ENCODE data around the gene EHD1.
"Not testable (repeated sequence)": the region's sequence is repeated elsewhere in the genome, so short reads cannot be mapped to it uniquely, and the experiment has no call there.

EHD1 gene

DNA sequence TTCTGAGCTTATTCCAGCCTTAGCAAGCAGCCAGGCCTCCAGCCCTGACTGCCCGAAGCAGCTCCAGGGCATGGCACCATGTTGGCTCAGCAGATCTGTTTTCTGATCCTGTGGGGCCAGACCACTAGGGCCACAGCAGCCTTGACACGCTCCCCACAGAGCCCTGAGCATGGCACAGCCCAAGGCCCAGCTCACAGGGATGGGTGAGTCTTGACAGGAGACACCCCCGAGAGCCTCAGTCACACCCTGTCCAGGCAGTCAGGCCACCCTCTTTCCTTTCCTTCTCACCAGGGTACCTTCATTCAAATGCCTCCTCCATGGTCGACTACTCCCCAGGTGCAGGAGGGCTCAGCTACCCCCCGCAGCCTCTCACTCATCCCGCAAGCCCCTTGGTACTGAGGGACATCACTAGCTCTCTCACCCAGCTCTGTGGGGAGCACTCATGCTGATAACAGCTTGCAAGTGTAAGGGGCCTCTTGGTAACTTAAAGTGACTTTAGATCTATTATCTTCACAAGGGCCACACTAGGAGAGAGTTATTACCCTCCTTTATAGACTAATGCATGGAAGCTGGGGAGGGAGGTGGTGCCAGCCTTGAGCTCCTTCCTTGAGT is 30.1 kb downstream of the EHD1 start:
- TF ChIP-seq, protein P1, sequence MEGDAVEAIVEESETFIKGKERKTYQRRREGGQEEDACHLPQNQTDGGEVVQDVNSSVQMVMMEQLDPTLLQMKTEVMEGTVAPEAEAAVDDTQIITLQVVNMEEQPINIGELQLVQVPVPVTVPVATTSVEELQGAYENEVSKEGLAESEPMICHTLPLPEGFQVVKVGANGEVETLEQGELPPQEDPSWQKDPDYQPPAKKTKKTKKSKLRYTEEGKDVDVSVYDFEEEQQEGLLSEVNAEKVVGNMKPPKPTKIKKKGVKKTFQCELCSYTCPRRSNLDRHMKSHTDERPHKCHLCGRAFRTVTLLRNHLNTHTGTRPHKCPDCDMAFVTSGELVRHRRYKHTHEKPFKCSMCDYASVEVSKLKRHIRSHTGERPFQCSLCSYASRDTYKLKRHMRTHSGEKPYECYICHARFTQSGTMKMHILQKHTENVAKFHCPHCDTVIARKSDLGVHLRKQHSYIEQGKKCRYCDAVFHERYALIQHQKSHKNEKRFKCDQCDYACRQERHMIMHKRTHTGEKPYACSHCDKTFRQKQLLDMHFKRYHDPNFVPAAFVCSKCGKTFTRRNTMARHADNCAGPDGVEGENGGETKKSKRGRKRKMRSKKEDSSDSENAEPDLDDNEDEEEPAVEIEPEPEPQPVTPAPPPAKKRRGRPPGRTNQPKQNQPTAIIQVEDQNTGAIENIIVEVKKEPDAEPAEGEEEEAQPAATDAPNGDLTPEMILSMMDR (IDR thresholded peaks at IDR 0.05; ENCODE audit: low read depth, low read length, missing control alignments): no peak
- no peak overlapping the region for H3K4me3 ChIP-seq (replicated peaks; ENCODE audit: low read depth, low read length)
- no peak for DNase-seq (ENCODE audit: extremely low read depth, low read depth)

DNA sequence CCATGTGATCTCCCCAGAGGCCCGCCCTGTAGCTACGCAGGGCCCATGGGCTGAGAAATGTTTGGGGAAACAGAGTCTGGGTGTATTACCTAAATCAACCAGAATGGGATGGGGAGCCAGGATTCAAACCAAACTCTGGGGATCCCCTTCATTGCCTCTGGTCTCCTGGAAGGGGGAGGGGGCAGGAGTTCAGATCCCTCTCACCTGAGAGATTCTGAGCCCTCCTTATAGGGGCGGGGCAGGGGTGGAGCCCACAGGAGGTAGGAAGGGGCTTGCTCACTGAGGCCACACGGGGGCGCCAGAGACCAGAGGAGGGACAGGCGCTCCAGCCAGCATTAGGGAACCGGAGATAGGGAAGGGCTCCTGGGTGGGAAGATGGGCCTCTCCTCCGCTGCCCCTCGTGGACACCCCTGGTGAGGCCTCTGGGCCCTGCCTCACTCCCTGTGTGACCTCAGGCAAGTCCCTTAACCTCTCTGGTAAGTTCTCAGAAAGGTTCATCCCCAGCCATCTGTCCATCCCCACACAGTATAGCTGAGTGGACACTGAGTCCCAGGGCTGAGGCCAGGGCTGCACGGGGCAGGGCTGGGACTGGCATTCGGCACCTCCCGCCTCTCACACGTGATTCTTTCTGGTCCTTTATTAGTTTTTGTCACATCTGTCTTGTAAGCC is 31.3 kb downstream of the EHD1 start:
- TF ChIP-seq, protein P1 (IDR thresholded peaks at IDR 0.05; ENCODE audit: low read depth, low read length, missing control alignments): peak; percentile 90
- peak; percentile 65 for DNase-seq (ENCODE audit: extremely low read depth, low read depth)
- no peak overlapping the region for H3K4me3 ChIP-seq (replicated peaks; ENCODE audit: low read depth, low read length)

DNA sequence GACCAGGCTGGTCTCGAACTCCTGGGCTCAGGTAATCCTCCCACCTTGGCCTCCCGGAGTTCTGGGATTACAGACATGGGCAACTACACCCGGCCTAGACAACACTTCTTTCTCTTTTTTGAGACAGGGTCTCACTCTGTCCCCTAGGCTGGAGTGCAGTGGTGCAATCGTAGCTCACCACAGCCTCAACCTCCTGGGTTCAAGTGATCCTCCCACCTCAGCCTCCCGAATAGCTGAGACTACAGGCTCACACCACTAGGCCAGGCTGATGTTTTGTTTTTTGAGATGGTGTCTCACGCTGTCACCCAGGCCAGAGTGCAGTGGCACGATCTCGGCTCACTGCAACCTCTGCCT is 32.7 kb downstream of the EHD1 start:
- H3K4me3 ChIP-seq (replicated peaks; ENCODE audit: low read depth, low read length); DNase-seq (ENCODE audit: extremely low read depth, low read depth): not testable (repeated sequence)

DNA sequence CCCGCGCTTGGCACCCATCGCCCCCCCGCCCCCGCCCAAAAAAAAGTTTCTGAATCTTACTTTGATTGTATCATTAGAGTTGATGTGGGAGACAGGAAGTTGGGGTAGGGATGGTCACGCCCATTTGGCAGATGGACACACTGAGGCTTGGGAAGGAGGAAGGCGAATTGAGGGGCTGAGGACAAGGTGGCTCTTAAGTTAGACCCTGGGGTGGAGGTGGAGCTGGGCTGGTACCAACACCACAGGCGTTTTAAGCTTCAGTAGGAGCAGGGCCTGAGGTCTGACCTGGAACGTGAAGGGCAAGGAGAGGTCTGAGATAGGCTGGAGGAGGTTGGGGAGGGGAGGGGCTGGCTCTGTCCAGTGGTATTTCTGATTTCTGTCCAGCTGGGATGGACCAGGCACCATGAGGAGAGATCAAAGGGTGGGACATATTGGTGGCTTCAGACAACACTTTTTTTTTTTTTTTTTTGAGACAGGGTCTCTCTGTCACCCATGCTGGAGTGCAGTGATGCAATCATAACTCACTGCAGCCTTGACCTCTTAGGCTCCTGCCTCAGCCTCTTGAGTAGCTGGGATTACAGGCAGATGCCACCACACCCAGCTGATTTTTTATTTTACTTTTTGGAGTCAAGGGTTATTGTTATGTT is 33.2 kb downstream of the EHD1 start:
- TF ChIP-seq, protein P1 (IDR thresholded peaks at IDR 0.05; ENCODE audit: low read depth, low read length, missing control alignments): no peak
- H3K4me3 ChIP-seq (replicated peaks; ENCODE audit: low read depth, low read length): 0 out of 2 replicates have a peak overlapping the region, but pooled peaks have one; percentile 7
- DNase-seq (ENCODE audit: extremely low read depth, low read depth): no peak

DNA sequence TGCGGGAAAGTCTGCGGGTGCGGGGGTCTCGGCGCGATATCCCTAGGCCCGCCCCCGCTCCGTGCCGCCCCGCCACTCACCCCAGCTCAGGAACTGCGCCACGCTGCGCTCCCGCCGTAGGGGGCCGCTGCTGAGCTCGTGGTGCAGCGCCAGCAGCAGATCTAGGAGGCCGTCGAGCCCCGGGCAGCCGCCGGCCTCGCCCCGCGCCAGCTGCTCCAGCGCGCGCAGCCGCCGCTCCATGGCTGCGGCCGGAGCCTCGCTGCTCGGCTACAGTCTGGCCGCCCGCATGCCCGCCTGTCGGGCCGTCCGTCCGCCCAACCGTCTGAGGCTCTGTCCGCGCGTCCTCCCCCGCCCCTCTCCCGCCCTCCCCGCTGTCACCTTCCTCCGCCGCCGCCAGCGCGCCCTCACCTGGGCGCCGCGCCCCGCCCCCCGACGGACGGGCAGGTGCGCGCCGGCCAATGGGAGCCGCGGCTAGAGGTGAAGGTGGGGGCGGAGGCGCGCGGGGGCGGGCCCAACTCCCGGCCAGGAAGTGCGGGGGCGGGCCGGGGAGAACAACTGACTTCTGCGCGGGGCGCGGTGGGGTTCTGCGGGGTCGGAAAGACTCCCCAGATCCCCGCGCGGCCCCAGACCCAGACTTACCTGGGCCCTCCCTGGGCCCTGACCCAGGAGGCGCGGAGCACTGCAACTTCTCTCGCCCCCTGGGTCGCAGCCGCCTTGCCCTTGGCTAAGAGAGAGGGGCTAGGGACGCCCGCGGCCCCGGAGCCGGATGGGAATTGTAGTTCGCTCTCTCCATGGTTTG is 33.9 kb downstream of the EHD1 start, which contains the start of gene CDC42BPG:
CDC42BPG (minus strand) TSS at position 324 of the 799 bp plus-strand sequence; CDS start at position 240, 84 bp downstream.
- TF ChIP-seq, protein P1 (IDR thresholded peaks at IDR 0.05; ENCODE audit: low read depth, low read length, missing control alignments): peak; percentile 42
- H3K4me3 ChIP-seq (replicated peaks; ENCODE audit: low read depth, low read length): 0 out of 2 replicates have a peak within 1 kb of the TSS, but pooled peaks have one; percentile 7
- DNase-seq (ENCODE audit: extremely low read depth, low read depth): no peak

DNA sequence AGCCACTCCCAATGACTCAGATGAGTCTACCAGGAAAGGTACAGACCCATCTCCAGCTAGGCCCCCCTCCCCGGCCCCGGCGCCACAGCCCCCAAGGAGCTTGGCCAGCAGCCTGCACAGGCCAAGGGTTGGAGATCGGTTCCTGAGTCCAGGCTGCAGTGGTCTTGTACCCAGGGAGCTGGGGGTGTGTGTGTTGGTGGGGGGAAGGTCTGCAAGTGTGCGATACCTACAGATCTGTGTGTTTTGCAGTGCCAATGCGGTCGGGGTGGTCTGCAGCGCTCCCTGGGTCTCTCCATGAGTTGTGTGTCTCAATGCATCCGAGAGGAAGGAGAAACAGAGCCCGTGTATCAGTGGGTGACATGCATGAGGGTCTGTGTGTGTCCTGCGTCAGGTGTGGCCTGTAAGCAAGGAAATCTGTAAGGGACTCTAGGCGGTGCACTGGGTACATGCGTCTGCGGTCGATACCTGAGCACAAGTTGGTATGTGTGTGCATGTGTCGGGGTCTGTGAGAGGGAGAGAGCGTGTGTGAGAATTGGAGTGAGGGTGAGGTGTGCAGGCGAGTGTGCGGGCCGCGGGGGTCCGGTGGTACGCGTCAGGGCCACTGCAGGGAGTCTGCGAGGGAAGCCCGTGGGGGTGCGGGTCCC is 34.6 kb downstream of the EHD1 start:
- TF ChIP-seq, protein P1 (IDR thresholded peaks at IDR 0.05; ENCODE audit: low read depth, low read length, missing control alignments): no peak
- no peak overlapping the region for H3K4me3 ChIP-seq (replicated peaks; ENCODE audit: low read depth, low read length)
- no peak for DNase-seq (ENCODE audit: extremely low read depth, low read depth)

Measured in HFF-Myc (cell line).